NT2/D1 (cell line): ENCODE data around the gene KPNA6.

ENCODE experiments used
- SUZ12 ChIP-seq: IDR thresholded peaks from 2 replicates; pipeline ENCODE4 v1.6.1; 2011; ENCODE audit not compliant: insufficient read length, insufficient read depth; ENCODE audit errors: extremely low read depth
- YY1 ChIP-seq: IDR thresholded peaks from 2 replicates; pipeline ENCODE4 v1.6.1; 2011; ENCODE audit not compliant: insufficient read length, insufficient read depth
- ZNF274 ChIP-seq: IDR thresholded peaks from 2 replicates; pipeline ENCODE4 v1.6.1; 2011; ENCODE audit warnings: mild to moderate bottlenecking, low read depth, low read length

DNA sequence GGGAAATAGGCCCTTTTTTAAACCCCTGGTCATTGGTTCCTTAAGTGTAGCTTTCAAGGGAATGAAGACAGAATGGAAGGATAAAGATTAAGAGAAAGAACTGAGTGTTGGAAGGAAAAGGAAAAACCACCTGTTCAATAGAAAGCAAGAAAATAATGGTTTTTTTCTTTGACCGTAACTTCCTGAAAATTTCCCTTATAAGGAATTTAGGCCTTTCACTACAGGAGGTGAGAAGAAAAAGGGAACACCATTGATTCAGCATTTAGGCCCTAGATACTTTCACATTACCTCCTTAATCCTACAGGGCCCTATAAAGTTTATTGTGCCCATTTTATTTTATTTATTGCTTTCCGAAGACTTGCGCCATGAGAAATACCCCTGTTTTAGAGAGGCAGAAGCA lies 18.9 kb downstream of the KPNA6 start:
- no peak for TF ChIP-seq ZNF274
- TF ChIP-seq YY1, result no peak
- TF ChIP-seq SUZ12, result no peak
